Tibial nerve (tissue), 4 donors: ENCODE measurements around the gene AKT1S1. TPM values are rescaled to one million over a fixed set of nuclear protein-coding genes. Genes with fewer than 3 reads are reported as not detected.

ENCODE experiments used
- DNase-seq, 2 donors: peaks; one replicate each; pipeline ENCODE4 v3.0.0-alpha.2; 2019; ENCODE audit warnings: low spot score in 2 of 2
- H3K27ac ChIP-seq, 4 donors: fragments of 200-600 bp; sonication (generic) in 3 of 4; one replicate each; pipeline ENCODE4 v1.5.1; 2017 to 2019; ENCODE audit warnings: mild to moderate bottlenecking in 1 of 4
- H3K27me3 ChIP-seq, 2 donors: fragments of 200-600 bp; sonication (generic) in 1 of 2; one replicate each; pipeline versions ENCODE4 v1.5.1 to v1.6.0; 2017 to 2019
- H3K36me3 ChIP-seq, 3 donors: fragments of 200-600 bp; sonication (generic); one replicate each; pipeline ENCODE4 v1.5.1; 2018 to 2019
- H3K4me1 ChIP-seq, 4 donors: fragments of 200-600 bp; sonication (generic) in 3 of 4; one replicate each; pipeline ENCODE4 v1.5.1; 2017 to 2019
- H3K4me3 ChIP-seq, 4 donors: fragments of 200-600 bp; sonication (generic) in 3 of 4; one replicate each; pipeline ENCODE4 v1.5.1; 2017 to 2019; ENCODE audit warnings: mild to moderate bottlenecking in 1 of 4, moderate library complexity in 1 of 4
- H3K9me3 ChIP-seq, 4 donors: fragments of 200-600 bp; sonication (generic) in 3 of 4; one replicate each; pipeline ENCODE4 v1.5.1; 2017 to 2019
- CTCF ChIP-seq, 5 experiments: fragments of 200-600 bp in 3 of 5; fragments of 450-650 bp in 2 of 5; sonication (generic) in 3 of 5; IDR thresholded peaks; one replicate each; pipeline ENCODE4 v1.5.1; 2016 to 2019; ENCODE audit warnings: antibody characterized with exemption in 5 of 5, mild to moderate bottlenecking in 3 of 5, moderate library complexity in 2 of 5
- EP300 ChIP-seq, 2 donors: sonication (generic); formaldehyde crosslinking; IDR thresholded peaks; one replicate each; pipeline ENCODE4 v1.6.1; 2017; ENCODE audit warnings: antibody characterized with exemption in 2 of 2, mild to moderate bottlenecking in 1 of 2
- POLR2A ChIP-seq, 2 donors: fragments of 450-650 bp; IDR thresholded peaks; one replicate each; pipeline ENCODE4 v1.6.1; 2017; ENCODE audit warnings: antibody characterized with exemption in 2 of 2, mild to moderate bottlenecking in 2 of 2, moderate library complexity in 2 of 2
- WGBS, 2 donors: methylation state at CpG; one replicate each; pipeline ENCODE4 v1.1.5; 2018; 5-methylcytosine and 5-hydroxymethylcytosine counted together
- total RNA-seq, 4 donors: library from RNA; depleted of rRNA; stranded (reverse); fragments of >200 nt; gene quantifications; one replicate each; pipeline ENCODE4 v1.1.0, GENCODE V29; 2016

Gene AKT1S1
- total RNA-seq, 4 donors from 2014 or later = 20.6 to 27.4 (median 25.4) TPM

GRCh38 chr19:49894879-49895565 is 17.9 kb upstream of the AKT1S1 start:
- WGBS, 2 donors = 76 to 77% methylated on average over 17 of the region's 17 CpGs
- Histone ChIP-seq H3K4me3 (no peak overlapping the region), H3K4me1 (peaks cover 0 to 27% (median 19%) of the 10 kb centered on the region in 4 donors), H3K27ac (no peak overlapping the region), H3K27me3 (no peaks in the 10 kb centered on the region), H3K36me3 (no peaks in the 10 kb centered on the region), H3K9me3 (no peaks in the 10 kb centered on the region)
- TF ChIP-seq POLR2A (IDR thresholded peaks at IDR 0.05) = no peak
- TF ChIP-seq EP300 (IDR thresholded peaks at IDR 0.05) = no peak
- no peak for TF ChIP-seq CTCF (IDR thresholded peaks at IDR 0.05)
- no peak for DNase-seq

- no peak overlapping the region for H3K27ac ChIP-seq
- H3K9me3 ChIP-seq = no peaks in the 10 kb centered on the region
- DNase-seq = no peak
- H3K4me3 ChIP-seq = no peak overlapping the region
- no peak for TF ChIP-seq EP300 (IDR thresholded peaks at IDR 0.05)
- no peak for TF ChIP-seq CTCF (IDR thresholded peaks at IDR 0.05)
- TF ChIP-seq POLR2A (IDR thresholded peaks at IDR 0.05) = no peak
- peaks cover 0 to 34% (median 20%) of the 10 kb centered on the region in 4 donors for H3K4me1 ChIP-seq
- no peaks in the 10 kb centered on the region for H3K27me3 ChIP-seq
- H3K36me3 ChIP-seq = peaks cover 0 to 3% (median 0%) of the 10 kb centered on the region in 3 donors
- WGBS, 2 donors = 90% methylated on average over 18 of the region's 18 CpGs
These were observed 17.0 kb upstream of the AKT1S1 start for GRCh38 chr19:49894011-49894664.

GRCh38 chr19:49892716-49893115 is 15.6 kb upstream of the AKT1S1 start:
- H3K4me3 ChIP-seq = no peak overlapping the region
- H3K36me3 ChIP-seq = peaks cover 0 to 18% (median 0%) of the 10 kb centered on the region in 3 donors
- no peak for DNase-seq
- H3K27ac ChIP-seq = no peak overlapping the region
- no peaks in the 10 kb centered on the region for H3K27me3 ChIP-seq
- TF ChIP-seq EP300 (IDR thresholded peaks at IDR 0.05) = no peak
- TF ChIP-seq CTCF (IDR thresholded peaks at IDR 0.05) = no peak
- TF ChIP-seq POLR2A (IDR thresholded peaks at IDR 0.05) = no peak
- H3K4me1 ChIP-seq = peaks cover 0 to 29% (median 17%) of the 10 kb centered on the region in 4 donors
- H3K9me3 ChIP-seq = no peaks in the 10 kb centered on the region
- WGBS, 2 donors = 77 to 88% methylated on average over 1 of the region's 1 CpG

- H3K9me3 ChIP-seq = no peaks in the 10 kb centered on the region
- H3K36me3 ChIP-seq = peaks cover 0 to 31% (median 0%) of the 10 kb centered on the region in 3 donors
- TF ChIP-seq POLR2A (IDR thresholded peaks at IDR 0.05) (no peak), EP300 (IDR thresholded peaks at IDR 0.05) (no peak), CTCF (IDR thresholded peaks at IDR 0.05) (no peak)
- no peak overlapping the region for H3K4me3 ChIP-seq
- no peak for DNase-seq
- 69 to 74% methylated on average over 17 of the region's 17 CpGs for WGBS, 2 donors
- no peak overlapping the region for H3K27ac ChIP-seq
- H3K27me3 ChIP-seq = no peaks in the 10 kb centered on the region
- peaks cover 0 to 18% (median 7%) of the 10 kb centered on the region in 4 donors for H3K4me1 ChIP-seq
These were observed 14.2 kb upstream of the AKT1S1 start for GRCh38 chr19:49891393-49891792.
